Stimulated activated CD4-positive, alpha-beta T cell treated with anti-CD3 and anti-CD28 coated beads, Interleukin-15, amount 100 ng/mL, for 48 hours (primary cell): ENCODE results near the gene SNN.

Experiments
- DNase-seq, 2 donors: peaks; one replicate each; pipeline ENCODE4 v3.0.0-alpha.2; 2020; ENCODE audit warnings: low read depth in 2 of 2

The SNN gene

GRCh38 chr16:11667221-11667823, 933 bp upstream of the SNN start:
- DNase-seq = no peak

GRCh38 chr16:11668623-11669379, 546 bp downstream of the SNN start:
- DNase-seq = no peak

GRCh38 chr16:11669380-11670146, 1.3 kb downstream of the SNN start:
- no peak for DNase-seq

- no peak for DNase-seq
These were observed 2.2 kb downstream of the SNN start for GRCh38 chr16:11670171-11671131.

- no peak for DNase-seq
These were observed 3.0 kb downstream of the SNN start for GRCh38 chr16:11671271-11671670.

GRCh38 chr16:11671676-11672075, 3.4 kb downstream of the SNN start:
- no peak for DNase-seq

GRCh38 chr16:11672206-11673090, 4.2 kb downstream of the SNN start:
- no peak for DNase-seq

GRCh38 chr16:11673091-11674000, 5.1 kb downstream of the SNN start:
- DNase-seq = no peak

- DNase-seq = no peak
These were observed 6.0 kb downstream of the SNN start for GRCh38 chr16:11674001-11674817.

- DNase-seq = no peak
These were observed 6.7 kb downstream of the SNN start for GRCh38 chr16:11674818-11675560.

GRCh38 chr16:11675561-11676511, 7.6 kb downstream of the SNN start:
- DNase-seq = peak in 1 of 2 donors; percentile 45

GRCh38 chr16:11676799-11677198, 8.5 kb downstream of the SNN start:
- DNase-seq = no peak

- DNase-seq = no peak
These were observed 9.2 kb downstream of the SNN start for GRCh38 chr16:11677451-11677951.

GRCh38 chr16:11677959-11678881, 10.0 kb downstream of the SNN start:
- DNase-seq = no peak

- no peak for DNase-seq
These were observed 11.0 kb downstream of the SNN start for GRCh38 chr16:11679250-11679649.
